ENCODE data around the gene TPK1.
"Not testable (repeated sequence)": the region's sequence is repeated elsewhere in the genome, so short reads cannot be mapped to it uniquely, and the experiment has no call there.

The TPK1 gene

GRCh38 chr7:144629598-144629997, 206.3 kb downstream of the TPK1 start:
- DNase-seq (ENCODE audit: low spot score) = no peak

DNA sequence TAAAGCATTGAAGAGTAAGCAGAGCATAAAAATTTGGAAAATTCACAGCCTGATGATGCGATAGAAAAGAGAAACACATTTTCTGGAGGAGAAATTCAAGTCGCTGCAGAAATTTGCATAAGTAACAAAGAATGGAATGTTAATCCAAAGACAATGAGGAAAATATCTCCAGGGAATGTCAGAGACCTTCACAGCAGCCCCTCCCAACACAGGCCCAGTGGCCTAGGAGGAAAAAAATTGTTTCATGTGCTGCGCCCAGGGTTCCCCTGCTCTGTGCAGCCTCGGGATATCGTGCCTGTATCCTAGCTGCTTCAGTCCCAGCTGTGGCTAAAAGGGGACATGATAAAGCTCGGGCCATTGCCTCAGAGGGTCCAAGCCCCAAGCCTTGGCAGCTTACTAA, 206.8 kb downstream of the TPK1 start:
- no peak for DNase-seq (ENCODE audit: low spot score)

DNA sequence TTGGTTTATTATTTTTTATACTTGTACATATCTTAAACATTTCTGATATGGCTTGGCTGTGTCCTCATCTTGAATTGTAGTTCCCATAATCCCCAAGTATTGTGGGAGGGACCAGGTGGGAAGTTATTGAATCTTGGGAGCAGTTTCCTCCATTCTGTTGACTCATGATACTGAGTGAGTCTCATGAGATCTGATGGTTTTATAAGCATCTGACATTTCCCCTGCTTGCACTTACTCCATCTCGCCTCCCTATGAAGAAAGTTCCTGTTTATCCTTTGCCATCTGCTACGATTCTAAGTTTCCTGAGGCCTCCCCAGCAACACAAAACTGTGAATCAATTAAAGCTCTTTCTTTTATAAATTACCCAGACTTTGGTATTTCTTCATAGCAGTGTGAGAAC, 207.7 kb downstream of the TPK1 start:
- no peak for DNase-seq (ENCODE audit: low spot score)

DNA sequence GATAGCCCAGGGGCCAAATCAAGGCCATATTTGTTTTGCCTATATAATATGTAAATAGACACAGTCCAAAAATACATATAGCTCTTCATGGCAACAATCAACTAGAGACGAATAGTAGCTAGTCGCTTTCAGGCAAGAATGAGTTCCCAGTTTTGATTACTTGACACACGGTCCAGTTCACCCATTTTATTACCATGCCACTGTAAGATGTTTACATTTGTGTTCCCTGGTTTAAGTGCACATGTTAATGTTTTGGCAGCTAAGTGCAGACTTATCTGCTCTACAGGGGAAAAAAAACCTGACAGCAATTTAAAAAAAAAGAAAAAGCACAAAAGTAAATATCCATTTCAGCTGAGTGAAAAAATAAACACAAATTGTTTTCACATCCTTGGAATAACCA, 213.1 kb downstream of the TPK1 start:
- no peak for DNase-seq (ENCODE audit: low spot score)

- no peak for DNase-seq (ENCODE audit: low spot score)
These were observed 229.6 kb downstream of the TPK1 start for GRCh38 chr7:144606261-144606660.

DNA sequence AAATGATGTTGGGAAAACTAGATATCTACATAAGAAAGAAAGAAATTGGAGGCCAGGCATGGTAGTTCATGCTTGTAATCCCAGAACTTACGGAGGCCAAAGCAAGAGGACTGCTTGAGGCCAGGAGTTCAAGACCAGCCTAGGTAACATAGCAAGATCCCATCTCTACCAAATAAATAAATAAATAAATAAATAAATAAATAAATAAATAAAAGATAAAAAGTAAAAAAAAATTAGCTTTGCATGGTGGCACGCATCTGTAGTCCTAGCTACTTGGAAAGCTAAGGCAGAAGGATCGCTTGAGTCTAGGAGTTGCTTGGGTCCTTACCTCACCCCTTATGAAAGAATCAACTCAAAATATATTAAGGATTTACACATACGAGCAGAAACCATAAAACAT, 238.9 kb downstream of the TPK1 start:
- DNase-seq (ENCODE audit: low spot score) = no peak

GRCh38 chr7:144594580-144594979, 241.3 kb downstream of the TPK1 start:
- DNase-seq (ENCODE audit: low spot score) = no peak

- DNase-seq (ENCODE audit: low spot score) = no peak
These were observed 247.2 kb downstream of the TPK1 start for GRCh38 chr7:144588559-144589051.

- no peak for DNase-seq (ENCODE audit: low spot score)
These were observed 248.2 kb downstream of the TPK1 start for GRCh38 chr7:144587701-144588100.

DNA sequence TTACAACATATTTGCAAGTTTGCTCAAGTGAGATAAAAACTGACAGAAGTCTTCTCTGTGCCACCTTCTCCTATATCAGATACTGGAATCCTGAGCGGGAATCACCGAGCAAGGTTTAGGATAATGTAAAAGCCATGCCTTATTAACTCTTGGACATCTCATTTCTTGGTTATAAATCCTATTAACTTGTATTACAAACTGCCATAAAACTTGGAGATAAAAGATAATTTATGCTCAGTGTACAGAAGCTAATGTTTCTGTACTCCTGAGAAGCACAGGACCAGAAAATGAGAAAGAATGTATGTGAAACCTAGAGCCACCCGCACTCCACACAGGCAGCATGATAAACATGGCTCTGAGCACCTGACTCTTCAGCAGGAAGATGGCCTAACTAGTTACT, 251.1 kb downstream of the TPK1 start:
- no peak for DNase-seq (ENCODE audit: low spot score)

DNA sequence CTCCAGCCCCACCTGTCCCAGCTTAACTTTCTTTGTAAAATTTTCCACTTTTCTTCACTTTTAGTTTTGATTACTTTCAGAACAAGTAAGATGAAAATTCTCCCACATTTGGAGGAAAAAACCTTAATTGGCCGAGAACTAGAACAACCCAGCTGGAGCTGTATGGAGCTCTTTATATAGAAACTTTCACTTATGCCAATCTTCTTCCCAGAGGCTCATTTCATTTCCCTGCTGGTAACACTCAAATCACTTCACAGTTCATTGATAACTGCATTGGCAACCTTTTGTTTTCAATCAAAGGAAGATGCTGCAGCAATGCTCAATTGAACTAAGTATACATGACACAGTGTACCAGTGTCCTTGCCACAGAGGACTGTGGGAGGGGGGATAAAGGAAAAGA, 256.2 kb downstream of the TPK1 start:
- no peak for DNase-seq (ENCODE audit: low spot score)

DNA sequence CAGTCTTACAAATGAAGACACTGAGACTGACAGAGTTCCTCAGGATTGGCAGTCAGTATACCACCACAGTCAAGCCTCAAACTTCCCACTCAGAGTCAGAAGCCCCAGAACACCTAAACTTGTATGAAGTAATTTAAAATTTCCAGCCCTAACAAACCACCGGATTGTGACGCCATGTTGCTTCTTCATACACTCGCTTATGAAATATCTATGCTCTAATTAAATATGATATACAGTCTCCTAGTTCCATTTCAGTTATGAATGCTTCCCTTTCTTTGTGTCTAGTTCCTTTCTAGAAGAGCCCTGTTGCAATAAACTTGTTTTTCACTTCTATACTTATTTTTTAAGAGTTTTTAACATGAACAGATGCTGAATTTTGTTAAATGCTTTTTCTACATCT, 260.4 kb downstream of the TPK1 start:
- no peak for DNase-seq (ENCODE audit: low spot score)

DNA sequence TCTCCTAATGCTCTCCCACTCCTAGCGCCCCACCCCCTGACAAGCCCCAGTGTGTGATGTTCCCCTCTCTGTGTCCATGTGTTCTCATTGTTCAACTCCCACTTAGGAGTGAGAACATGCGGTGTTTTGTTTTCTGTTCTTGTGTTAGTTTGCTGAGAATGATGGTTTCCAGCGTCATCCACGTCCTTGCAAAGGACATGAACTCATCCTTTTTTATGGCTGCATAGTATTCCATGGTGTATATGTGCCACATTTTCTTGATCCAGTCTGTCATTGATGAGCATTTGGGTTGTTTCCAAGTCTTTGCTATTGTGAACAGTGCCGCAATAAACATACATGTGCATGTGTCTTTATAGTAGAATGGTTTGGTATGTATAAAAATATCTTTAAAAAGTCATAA, 261.1 kb downstream of the TPK1 start:
- DNase-seq (ENCODE audit: low spot score) = not testable (repeated sequence)

DNA sequence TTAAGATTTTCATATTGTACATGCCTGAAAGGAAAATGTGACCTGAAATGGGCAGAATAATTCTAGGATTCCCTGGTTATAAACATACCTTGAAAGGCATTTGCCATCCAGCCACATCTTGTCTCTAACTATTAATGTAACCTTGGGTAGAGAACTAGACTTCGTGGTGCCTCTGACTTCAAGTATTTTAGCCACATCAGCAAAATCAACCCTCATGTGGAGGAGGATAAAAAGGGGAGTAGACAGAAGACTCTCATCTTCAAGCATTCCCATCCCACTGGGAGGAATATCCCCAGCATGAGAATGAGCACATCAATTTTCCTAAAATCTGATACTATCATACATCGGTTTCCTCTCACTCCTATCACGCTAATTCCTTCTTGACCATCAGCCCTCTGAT, 267.6 kb downstream of the TPK1 start:
- DNase-seq (ENCODE audit: low spot score) = no peak

DNA sequence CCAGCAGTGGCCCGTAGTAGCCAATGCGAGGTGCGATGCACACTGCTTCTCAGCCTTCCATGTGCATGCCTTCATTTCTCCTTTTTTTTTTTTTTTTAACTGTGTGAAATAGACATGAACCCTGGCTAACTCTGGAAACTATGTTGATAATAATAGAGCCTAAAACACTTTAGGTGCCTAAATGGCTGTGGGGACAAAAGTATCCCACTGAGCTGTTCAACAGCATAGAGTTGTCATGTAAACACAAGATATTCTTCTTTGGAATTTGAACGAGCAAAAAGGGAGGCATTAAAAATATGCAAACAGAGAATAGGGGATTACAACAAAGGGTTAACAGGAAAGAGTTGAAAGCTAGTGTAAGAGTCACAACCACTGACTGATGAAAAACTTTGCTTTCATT, 270.3 kb downstream of the TPK1 start:
- no peak for DNase-seq (ENCODE audit: low spot score)

DNA sequence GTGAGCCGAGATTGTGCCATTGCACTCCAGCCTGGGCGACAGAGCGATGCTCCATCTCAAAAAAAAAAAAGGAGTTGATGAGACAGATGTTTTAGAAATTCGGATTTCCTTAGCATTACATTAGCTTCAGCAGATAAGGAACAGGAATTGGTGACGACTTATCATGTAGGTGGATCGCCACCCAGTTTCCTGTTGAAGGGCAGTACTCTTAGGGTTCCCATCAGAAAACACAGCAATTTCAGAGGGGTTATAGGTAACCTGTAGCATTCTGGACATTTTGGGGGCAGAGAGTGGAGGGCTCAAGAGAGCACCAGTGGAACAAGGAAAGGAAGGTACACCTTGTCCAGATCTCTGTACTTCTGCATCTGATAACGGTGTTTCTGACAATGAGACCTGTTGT, 286.0 kb downstream of the TPK1 start:
- no peak for DNase-seq (ENCODE audit: low spot score)

DNA sequence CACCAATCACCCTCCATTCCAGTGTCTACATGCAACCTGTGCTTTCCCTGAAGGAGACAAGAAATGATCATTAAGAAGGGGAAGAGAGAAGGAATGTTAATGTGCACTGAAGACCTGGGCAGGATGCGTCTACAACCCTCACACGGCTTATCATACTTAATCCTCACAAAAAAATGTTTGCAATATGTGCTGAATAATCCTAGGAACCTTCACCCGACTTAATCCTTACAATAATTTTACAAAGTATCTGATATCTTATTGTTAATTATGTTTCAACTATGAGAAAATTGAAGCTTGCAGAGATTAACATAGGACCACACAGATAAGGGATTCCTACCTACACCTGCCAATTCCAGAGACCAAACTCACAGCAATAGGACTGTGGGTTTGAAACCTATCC, 287.3 kb downstream of the TPK1 start:
- DNase-seq (ENCODE audit: low spot score) = no peak

DNA sequence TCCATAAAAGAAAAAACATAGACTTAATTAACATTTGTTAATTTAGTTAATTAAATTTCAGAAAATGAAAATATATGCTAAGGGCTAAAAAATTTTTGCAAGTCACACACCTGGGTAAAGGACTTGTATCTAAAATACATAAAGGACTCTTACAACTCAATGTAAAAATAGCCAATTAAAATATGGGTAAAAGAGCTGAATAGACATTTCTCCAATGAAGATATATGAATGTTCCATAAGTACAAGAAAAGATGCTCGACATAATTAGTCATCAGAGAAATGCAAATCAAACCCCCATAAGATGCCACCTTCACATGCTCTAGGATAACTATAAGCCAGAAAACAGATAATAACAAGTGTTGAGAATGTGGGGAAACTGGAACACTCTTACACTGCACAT, 288.0 kb downstream of the TPK1 start:
- no peak for DNase-seq (ENCODE audit: low spot score)

GRCh38 chr7:144546782-144547181, 289.1 kb downstream of the TPK1 start:
- DNase-seq (ENCODE audit: low spot score) = no peak

GRCh38 chr7:144545330-144545729, 290.5 kb downstream of the TPK1 start:
- DNase-seq (ENCODE audit: low spot score) = no peak

GRCh38 chr7:144534655-144535395, 301.0 kb downstream of the TPK1 start:
- DNase-seq (ENCODE audit: low spot score) = no peak

GRCh38 chr7:144534196-144534595, 301.7 kb downstream of the TPK1 start:
- DNase-seq (ENCODE audit: low spot score) = no peak

- no peak for DNase-seq (ENCODE audit: low spot score)
These were observed 304.7 kb downstream of the TPK1 start for GRCh38 chr7:144531181-144531580.

DNA sequence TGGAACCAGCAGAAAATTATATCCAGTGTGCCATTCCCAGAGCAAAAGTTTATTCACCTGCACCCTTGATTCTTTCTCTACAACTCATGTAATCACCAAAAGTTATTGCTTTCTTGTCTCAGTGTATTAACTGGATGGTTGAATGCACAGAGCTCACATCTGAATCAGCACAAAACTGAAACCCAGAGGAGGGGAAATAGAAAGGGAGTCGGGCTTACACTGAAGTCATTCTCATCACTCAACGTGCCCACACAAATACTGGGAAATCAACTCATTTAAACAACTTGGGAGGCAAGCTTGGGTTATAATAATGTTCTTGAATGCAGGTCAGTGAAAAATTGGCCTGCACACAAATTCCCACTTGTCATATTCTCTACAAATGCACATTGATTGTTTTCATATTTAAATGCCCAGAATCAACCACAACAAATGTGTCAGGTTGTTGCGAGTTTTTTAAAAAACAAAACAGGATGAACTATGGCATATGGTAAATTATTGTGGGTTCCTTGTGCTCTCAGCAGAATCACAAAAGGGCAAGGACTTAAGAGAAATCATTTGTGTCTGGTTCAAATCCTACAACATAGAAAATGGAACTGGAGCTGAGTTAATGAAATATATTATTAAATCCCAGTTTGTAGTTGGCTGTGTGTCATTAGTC, 306.5 kb downstream of the TPK1 start:
- no peak for DNase-seq (ENCODE audit: low spot score)

Data from ecto neural progenitor cell (in vitro differentiated cells).